Stomach (tissue), 9 donors: ENCODE measurements around the gene PPP1R10. TPM values are rescaled to one million over a fixed set of nuclear protein-coding genes. Genes with fewer than 3 reads are reported as not detected.

Experiments used
- DNase-seq, 2 donors: peaks; one replicate each; pipeline versions ENCODE4 v3.0.0 to v3.0.0-alpha.2; 2013 to 2019
- H3K27ac ChIP-seq, 5 donors: fragments of 200-600 bp in 4 of 5; sonication (generic) in 4 of 5; one replicate each; pipeline ENCODE4 v1.5.1; 2013 to 2019; ENCODE audit warnings: mild to moderate bottlenecking in 1 of 5, moderate library complexity in 1 of 5
- H3K27me3 ChIP-seq, 3 donors: fragments of 200-600 bp; sonication (generic); one replicate each; pipeline ENCODE4 v1.5.1; 2017 to 2019; ENCODE audit warnings: mixed run types in 1 of 3
- H3K36me3 ChIP-seq, 4 donors: fragments of 200-600 bp; sonication (generic); 1 replicate in 3 of 4; 2 replicates in 1 of 4; pipeline ENCODE4 v1.5.1; 2016 to 2019
- H3K4me1 ChIP-seq, 4 donors: fragments of 200-600 bp; sonication (generic); one replicate each; pipeline ENCODE4 v1.5.1; 2016 to 2019
- H3K4me3 ChIP-seq, 4 donors: fragments of 200-600 bp; sonication (generic) in 3 of 4; one replicate each; pipeline ENCODE4 v1.5.1; 2016 to 2019; ENCODE audit warnings: mild to moderate bottlenecking in 1 of 4
- H3K9me3 ChIP-seq, 4 donors: fragments of 200-600 bp; sonication (generic); one replicate each; pipeline ENCODE4 v1.5.1; 2016 to 2019
- CTCF ChIP-seq, 7 experiments: fragments of 450-650 bp in 4 of 7; fragments of 200-600 bp in 3 of 7; sonication (generic) in 3 of 7; IDR thresholded peaks; one replicate each; pipeline ENCODE4 v1.5.1; 2016 to 2019; ENCODE audit warnings: antibody characterized with exemption in 7 of 7, control low read depth in 2 of 7, mild to moderate bottlenecking in 1 of 7
- EP300 ChIP-seq: sonication (generic); formaldehyde crosslinking; IDR thresholded peaks from one replicate; pipeline ENCODE4 v1.6.1; 2017; ENCODE audit warnings: antibody characterized with exemption
- POLR2A ChIP-seq, 4 donors: fragments of 450-650 bp; IDR thresholded peaks; one replicate each; pipeline ENCODE4 v1.6.1; 2016; ENCODE audit warnings: antibody characterized with exemption in 4 of 4, control low read depth in 2 of 4, mild to moderate bottlenecking in 1 of 4, moderate library complexity in 1 of 4
- POLR2AphosphoS5 ChIP-seq, 3 donors: sonication (generic); formaldehyde crosslinking; IDR thresholded peaks; one replicate each; pipeline ENCODE4 v1.6.1; 2016; ENCODE audit warnings: antibody characterized with exemption in 3 of 3
- WGBS, 5 donors: extraction: QIAGEN DNeasy Blood & Tissue Kit in 3 of 5; methylation state at CpG; one replicate each; pipeline versions ENCODE4 v1.1.5 to v1.1.7; 2013 to 2018; 5-methylcytosine and 5-hydroxymethylcytosine counted together
- intact Hi-C: fragments of 100-400 bp; cut with DNase I; formaldehyde crosslinking; loops from one replicate; pipeline ENCODE4 v1.15.1; 2023; ENCODE audit warnings: low total_unique reads
- polyA plus RNA-seq, 3 donors: library from polyadenylated mRNA; stranded (reverse); fragments of 200-250 nt; gene quantifications; one replicate each; pipeline ENCODE4 v1.2.3, GENCODE V29; 2013
- total RNA-seq, 5 donors: library from RNA; depleted of rRNA; stranded (reverse); fragments of >200 nt; gene quantifications; one replicate each; pipeline versions ENCODE4 v1.1.0 to v1.2.3, GENCODE V29; 2014 to 2016
- donor health status: healthy with polysubstance abuse.
- donor health status: Bipolar disorder and iron deficiency.
- donor health status: healthy.

PPP1R10 gene
- total and polyA plus RNA-seq, 8 donors, result 9.9 to 164 (median 34.1) TPM

DNA sequence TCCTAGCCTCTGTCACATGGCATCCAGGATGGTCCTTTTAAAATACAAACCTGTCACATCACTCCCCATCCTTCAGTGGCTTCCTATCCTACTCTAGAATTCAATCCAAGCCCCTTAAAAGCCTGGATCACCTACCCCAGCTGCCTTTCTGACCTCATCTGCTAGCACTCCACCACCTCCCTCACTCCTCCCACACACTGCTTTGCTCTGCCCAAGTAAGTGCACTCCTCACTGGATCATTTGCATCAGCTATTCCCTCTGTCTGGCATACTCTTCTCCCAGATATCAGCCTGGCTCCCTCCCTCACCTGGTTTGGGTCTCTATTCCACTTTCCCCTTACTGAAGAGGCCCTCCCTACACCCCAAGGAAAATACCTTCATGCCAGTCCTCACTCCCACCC lies 40.4 kb upstream of the PPP1R10 start:
- no peaks in the 10 kb centered on the region for H3K9me3 ChIP-seq
- no peak overlapping the region for H3K4me3 ChIP-seq
- no peak for TF ChIP-seq POLR2A (IDR thresholded peaks at IDR 0.05)
- no peak for TF ChIP-seq CTCF (IDR thresholded peaks at IDR 0.05)
- TF ChIP-seq EP300, result no peak
- no peak for TF ChIP-seq POLR2AphosphoS5 (IDR thresholded peaks at IDR 0.05)
- intact Hi-C loops, result no loop called here
- no peaks in the 10 kb centered on the region for H3K4me1 ChIP-seq
- H3K27ac ChIP-seq, result no peak overlapping the region
- H3K27me3 ChIP-seq, result no peaks in the 10 kb centered on the region
- peaks cover 88 to 100% (median 100%) of the 10 kb centered on the region in 4 donors for H3K36me3 ChIP-seq
- DNase-seq, result no peak

DNA sequence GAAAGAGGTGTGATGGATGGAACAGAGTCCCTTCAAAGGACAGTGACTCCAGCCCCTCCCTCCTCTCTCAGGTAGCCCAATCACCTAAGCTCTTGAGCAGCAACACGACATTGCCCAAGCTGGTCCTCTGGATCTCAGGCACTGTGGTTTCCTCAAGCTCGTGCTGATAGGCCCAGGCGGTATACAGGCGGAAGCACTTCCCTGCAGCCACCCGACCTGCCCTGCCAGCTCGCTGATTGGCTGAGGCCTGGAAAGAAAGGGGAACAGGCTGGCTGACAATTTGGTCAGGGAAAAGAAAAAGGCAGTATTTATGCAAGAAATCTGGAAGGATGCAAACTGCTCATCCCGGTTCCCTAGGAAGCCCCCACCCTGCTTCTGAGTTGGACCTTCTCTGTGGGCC lies 39.5 kb upstream of the PPP1R10 start:
- peaks cover 88 to 100% (median 100%) of the 10 kb centered on the region in 4 donors for H3K36me3 ChIP-seq
- no peak for TF ChIP-seq POLR2A (IDR thresholded peaks at IDR 0.05)
- no peak for TF ChIP-seq EP300
- TF ChIP-seq CTCF (IDR thresholded peaks at IDR 0.05), result no peak
- no peak for TF ChIP-seq POLR2AphosphoS5 (IDR thresholded peaks at IDR 0.05)
- 64 to 82% (median 74%) methylated on average over 7 of the region's 7 CpGs for WGBS, 5 donors
- no peak for DNase-seq
- no peak overlapping the region for H3K4me3 ChIP-seq
- no peak overlapping the region for H3K27ac ChIP-seq
- intact Hi-C loops, result no loop called here
- H3K27me3 ChIP-seq, result no peaks in the 10 kb centered on the region
- H3K9me3 ChIP-seq, result no peaks in the 10 kb centered on the region
- no peaks in the 10 kb centered on the region for H3K4me1 ChIP-seq

DNA sequence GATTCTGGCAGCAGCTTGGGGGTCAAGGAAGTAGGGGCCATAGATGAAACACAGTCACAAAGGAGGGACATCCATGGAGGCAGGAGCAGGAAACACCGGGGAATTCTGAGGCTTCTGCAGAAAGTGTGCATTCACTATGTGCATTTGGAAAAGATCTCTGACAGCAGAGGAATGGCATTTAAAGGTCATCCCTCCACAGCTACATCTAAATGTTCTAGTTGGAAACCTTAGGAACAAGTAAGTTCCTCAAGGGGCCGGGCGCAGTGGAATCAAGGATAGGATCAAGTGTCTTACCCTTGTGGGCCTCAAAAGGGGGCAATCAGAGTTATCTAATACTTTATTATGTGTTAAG lies 38.7 kb upstream of the PPP1R10 start:
- intact Hi-C loops, result no loop called here
- no peak overlapping the region for H3K4me3 ChIP-seq
- H3K27ac ChIP-seq, result no peak overlapping the region
- no peaks in the 10 kb centered on the region for H3K27me3 ChIP-seq
- 76 to 96% (median 93%) methylated on average over 3 of the region's 3 CpGs for WGBS, 5 donors
- no peak for DNase-seq
- TF ChIP-seq CTCF (IDR thresholded peaks at IDR 0.05), result no peak
- no peak for TF ChIP-seq POLR2AphosphoS5 (IDR thresholded peaks at IDR 0.05)
- TF ChIP-seq EP300, result no peak
- TF ChIP-seq POLR2A (IDR thresholded peaks at IDR 0.05), result no peak
- H3K9me3 ChIP-seq, result no peaks in the 10 kb centered on the region
- H3K4me1 ChIP-seq, result no peaks in the 10 kb centered on the region
- H3K36me3 ChIP-seq, result peaks cover 87 to 100% (median 100%) of the 10 kb centered on the region in 4 donors

GRCh38 chr6:30654798-30655742 lies 38.0 kb upstream of the PPP1R10 start:
- no peak for DNase-seq
- Histone ChIP-seq H3K27me3 (no peaks in the 10 kb centered on the region), H3K36me3 (peaks cover 87 to 100% (median 97%) of the 10 kb centered on the region in 4 donors), H3K9me3 (no peaks in the 10 kb centered on the region), H3K27ac (no peak overlapping the region), H3K4me3 (no peak overlapping the region), H3K4me1 (no peaks in the 10 kb centered on the region)
- intact Hi-C loops, result no loop called here
- TF ChIP-seq CTCF (IDR thresholded peaks at IDR 0.05) (no peak), POLR2AphosphoS5 (IDR thresholded peaks at IDR 0.05) (no peak), EP300 (no peak), POLR2A (IDR thresholded peaks at IDR 0.05) (no peak)
- WGBS, 5 donors, result 88 to 90% (median 89%) methylated on average over 19 of the region's 19 CpGs
